GM23338 (cell line): ENCODE results near the gene CHCHD3. TPM values are rescaled to one million over a fixed set of nuclear protein-coding genes. Genes with fewer than 3 reads are reported as not detected.

Source experiments
- ATAC-seq: fragments of 200-7000 bp; cut with Tn5 transposase; 3 replicates; pipeline ENCODE4 v1.9.1; 2020
- DNase-seq: peaks from one replicate; pipeline ENCODE4 v3.0.0-alpha.2; 2015; ENCODE audit warnings: low spot score
- H2AFZ ChIP-seq: fragments of 200-600 bp; sonication (generic); 2 replicates; pipeline ENCODE4 v1.8.0; 2016; ENCODE audit warnings: antibody characterized with exemption, mild to moderate bottlenecking, moderate library complexity
- H3F3A ChIP-seq: fragments of 200-600 bp; sonication (generic); replicated peaks from 2 replicates; pipeline ENCODE4 v1.8.0; 2017; ENCODE audit warnings: antibody characterized with exemption, mixed run types, low read depth
- H3K27ac ChIP-seq: fragments of 200-600 bp; sonication (generic); 2 replicates; pipeline ENCODE4 v1.6.1; 2016; ENCODE audit warnings: low read depth
- H3K27me3 ChIP-seq: fragments of 200-600 bp; sonication (generic); 2 replicates; pipeline ENCODE4 v1.8.0; 2016; ENCODE audit warnings: mild to moderate bottlenecking, mixed run types, moderate library complexity; ENCODE audit not compliant: insufficient read depth
- H3K36me3 ChIP-seq: fragments of 200-600 bp; sonication (generic); 2 replicates; pipeline ENCODE4 v1.8.0; 2016; ENCODE audit warnings: mild to moderate bottlenecking; ENCODE audit not compliant: insufficient read depth
- H3K4me1 ChIP-seq: fragments of 200-600 bp; sonication (generic); 2 replicates; pipeline ENCODE4 v1.8.0; 2016; ENCODE audit warnings: mild to moderate bottlenecking, moderate library complexity; ENCODE audit not compliant: insufficient read depth
- H3K4me2 ChIP-seq: fragments of 200-600 bp; sonication (generic); 2 replicates; pipeline ENCODE4 v1.7.1; 2017; ENCODE audit warnings: mixed run types
- H3K4me3 ChIP-seq: fragments of 200-600 bp; sonication (generic); 2 replicates; pipeline ENCODE4 v1.6.1; 2016; ENCODE audit warnings: mixed run types
- H3K79me2 ChIP-seq: fragments of 200-600 bp; sonication (generic); replicated peaks from 2 replicates; pipeline ENCODE4 v1.8.0; 2017; ENCODE audit warnings: mild to moderate bottlenecking; ENCODE audit not compliant: insufficient read depth
- H3K9me2 ChIP-seq: fragments of 200-600 bp; sonication (generic); 2 replicates; pipeline ENCODE4 v1.8.0; 2017; ENCODE audit not compliant: insufficient read depth
- H4K20me1 ChIP-seq: fragments of 200-600 bp; sonication (generic); replicated peaks from 2 replicates; pipeline ENCODE4 v1.8.0; 2017; ENCODE audit warnings: mild to moderate bottlenecking; ENCODE audit not compliant: insufficient read depth
- H3K27ac Mint-ChIP-seq: 2 replicates; pipeline ENCODE4 v1.8.0; 2020; ENCODE audit warnings: inconsistent platforms, mild to moderate bottlenecking, moderate library complexity, mixed read lengths
- H3K27me3 Mint-ChIP-seq: 3 replicates; pipeline ENCODE4 v1.8.0; 2022; ENCODE audit warnings: low read depth, mild to moderate bottlenecking, moderate library complexity, mixed read lengths, inconsistent platforms; ENCODE audit not compliant: insufficient read depth, poor library complexity
- H3K36me3 Mint-ChIP-seq: 3 replicates; pipeline ENCODE4 v1.8.0; 2021; ENCODE audit warnings: low read depth, mild to moderate bottlenecking, inconsistent platforms, moderate library complexity, mixed read lengths
- H3K4me1 Mint-ChIP-seq: 3 replicates; pipeline ENCODE4 v1.8.0; 2020; ENCODE audit warnings: mild to moderate bottlenecking, inconsistent platforms, mixed read lengths
- H3K4me3 Mint-ChIP-seq: 3 replicates; pipeline ENCODE4 v1.8.0; 2021; ENCODE audit warnings: moderate library complexity, mild to moderate bottlenecking, inconsistent platforms, mixed read lengths
- H3K9me3 Mint-ChIP-seq: 3 replicates; pipeline ENCODE4 v1.8.0; 2020; ENCODE audit warnings: moderate library complexity, mild to moderate bottlenecking, inconsistent platforms, mixed read lengths
- CREB1 ChIP-seq: fragments of 250-450 bp; sonication (Bioruptor Pico); IDR thresholded peaks from 2 replicates; pipeline ENCODE4 v1.5.0; 2020; ENCODE audit warnings: low read depth, mild to moderate bottlenecking, moderate library complexity
- CTCF ChIP-seq, 2 experiments: fragments of 200-600 bp in 1 of 2; sonication (generic) in 1 of 2; conservative IDR thresholded peaks; 2 replicates each; pipeline versions ENCODE4 v1.5.1 to v1.6.1; 2016 to 2017; ENCODE audit warnings: antibody characterized with exemption in 2 of 2, low read depth in 2 of 2, mild to moderate bottlenecking in 2 of 2, moderate library complexity in 1 of 2
- ETS1 ChIP-seq: IDR thresholded peaks from 2 replicates; pipeline ENCODE4 v1.6.1; 2016; ENCODE audit warnings: antibody characterized with exemption
- EZH2 ChIP-seq: fragments of 200-600 bp; sonication (generic); IDR thresholded peaks from one replicate; pipeline ENCODE4 v1.8.0; 2017; ENCODE audit warnings: antibody characterized with exemption, mild to moderate bottlenecking, low read depth; ENCODE audit not compliant: unreplicated experiment
- EZH2phosphoT487 ChIP-seq: fragments of 200-600 bp; sonication (generic); IDR thresholded peaks from one replicate; pipeline ENCODE4 v1.8.1; 2018; ENCODE audit warnings: antibody characterized with exemption; ENCODE audit not compliant: unreplicated experiment
- JUNB ChIP-seq: IDR thresholded peaks from one replicate; pipeline ENCODE4 v1.6.1; 2016; ENCODE audit warnings: antibody characterized with exemption; ENCODE audit not compliant: unreplicated experiment
- NANOG ChIP-seq: IDR thresholded peaks from 2 replicates; pipeline ENCODE4 v1.6.1; 2016; ENCODE audit warnings: antibody characterized with exemption, borderline replicate concordance
- POLR2AphosphoS5 ChIP-seq: IDR thresholded peaks from 2 replicates; pipeline ENCODE4 v1.6.1; 2016; ENCODE audit warnings: antibody characterized with exemption, low read depth
- REST ChIP-seq: IDR thresholded peaks from one replicate; pipeline ENCODE4 v1.6.1; 2018; ENCODE audit warnings: antibody characterized with exemption; ENCODE audit not compliant: unreplicated experiment
- STAT1 ChIP-seq: IDR thresholded peaks from one replicate; pipeline ENCODE4 v1.6.1; 2016; ENCODE audit warnings: antibody characterized with exemption; ENCODE audit not compliant: unreplicated experiment
- ZNF114 ChIP-seq: fragments of 250-450 bp; sonication (Bioruptor Pico); IDR thresholded peaks from 2 replicates; pipeline ENCODE4 v1.5.0; 2020; ENCODE audit warnings: mild to moderate bottlenecking, moderate library complexity
- ZNF331 ChIP-seq: fragments of 250-450 bp; sonication (Bioruptor Pico); IDR thresholded peaks from 2 replicates; pipeline ENCODE4 v1.5.0; 2020; ENCODE audit warnings: low read depth, mild to moderate bottlenecking, moderate library complexity
- polyA plus RNA-seq: library from polyadenylated mRNA; unstranded; fragments of >200 nt; fragmentation: Nextera tagmentation; extraction: Ambion mirVana; gene quantifications from 2 replicates; pipeline ENCODE4 v1.2.1, GENCODE V29; 2016
- total RNA-seq: library from RNA; depleted of rRNA; stranded (reverse); fragments of >200 nt; shearing (Covaris generic); gene quantifications from 2 replicates; pipeline ENCODE4 v1.2.3, GENCODE V29; 2014
- TF ChIP-seq, protein P1 (sequence below): fragments of 250-450 bp; sonication (Bioruptor Pico); IDR thresholded peaks from 2 replicates; pipeline ENCODE4 v1.5.0; 2020; ENCODE audit warnings: mild to moderate bottlenecking, moderate library complexity

CHCHD3 gene
- total and polyA plus RNA-seq, 2 experiments from 2014 or later, result 107 to 131 TPM

- ATAC-seq, result no peak
- no peak overlapping the region for H3K4me3 ChIP-seq
- H3K27me3 Mint-ChIP-seq, result peaks cover 2% of the 10 kb centered on the region
- no peaks in the 10 kb centered on the region for H3K4me1 ChIP-seq
- no peaks in the 10 kb centered on the region for H3K36me3 Mint-ChIP-seq
- H3K27ac ChIP-seq, result no peak overlapping the region
- no peak overlapping the region for H3K4me2 ChIP-seq
- no peak overlapping the region for H2AFZ ChIP-seq
- H3K27me3 ChIP-seq, result no peaks in the 10 kb centered on the region
- H3F3A ChIP-seq, result no peaks in the 10 kb centered on the region
- H3K4me3 Mint-ChIP-seq, result no peak overlapping the region
- H3K36me3 ChIP-seq, result no peaks in the 10 kb centered on the region
- H3K79me2 ChIP-seq, result peaks cover 93% of the 10 kb centered on the region
- peaks cover 21% of the 10 kb centered on the region for H3K4me1 Mint-ChIP-seq
- H3K9me3 Mint-ChIP-seq, result no peaks in the 10 kb centered on the region
- no peak for DNase-seq
- no peaks in the 10 kb centered on the region for H3K9me2 ChIP-seq
- TF ChIP-seq NANOG, result no peak
- no peak for TF ChIP-seq CREB1 (CRISPR knock-in tag)
- TF ChIP-seq EZH2phosphoT487, result no peak
- TF ChIP-seq JUNB, result no peak
- TF ChIP-seq ZNF114 (CRISPR knock-in tag), result no peak
- TF ChIP-seq REST, result no peak
- TF ChIP-seq EZH2, result no peak
- no peak for TF ChIP-seq ZNF331
- TF ChIP-seq STAT1, result no peak
- no peak for TF ChIP-seq ETS1
- TF ChIP-seq, protein P1, sequence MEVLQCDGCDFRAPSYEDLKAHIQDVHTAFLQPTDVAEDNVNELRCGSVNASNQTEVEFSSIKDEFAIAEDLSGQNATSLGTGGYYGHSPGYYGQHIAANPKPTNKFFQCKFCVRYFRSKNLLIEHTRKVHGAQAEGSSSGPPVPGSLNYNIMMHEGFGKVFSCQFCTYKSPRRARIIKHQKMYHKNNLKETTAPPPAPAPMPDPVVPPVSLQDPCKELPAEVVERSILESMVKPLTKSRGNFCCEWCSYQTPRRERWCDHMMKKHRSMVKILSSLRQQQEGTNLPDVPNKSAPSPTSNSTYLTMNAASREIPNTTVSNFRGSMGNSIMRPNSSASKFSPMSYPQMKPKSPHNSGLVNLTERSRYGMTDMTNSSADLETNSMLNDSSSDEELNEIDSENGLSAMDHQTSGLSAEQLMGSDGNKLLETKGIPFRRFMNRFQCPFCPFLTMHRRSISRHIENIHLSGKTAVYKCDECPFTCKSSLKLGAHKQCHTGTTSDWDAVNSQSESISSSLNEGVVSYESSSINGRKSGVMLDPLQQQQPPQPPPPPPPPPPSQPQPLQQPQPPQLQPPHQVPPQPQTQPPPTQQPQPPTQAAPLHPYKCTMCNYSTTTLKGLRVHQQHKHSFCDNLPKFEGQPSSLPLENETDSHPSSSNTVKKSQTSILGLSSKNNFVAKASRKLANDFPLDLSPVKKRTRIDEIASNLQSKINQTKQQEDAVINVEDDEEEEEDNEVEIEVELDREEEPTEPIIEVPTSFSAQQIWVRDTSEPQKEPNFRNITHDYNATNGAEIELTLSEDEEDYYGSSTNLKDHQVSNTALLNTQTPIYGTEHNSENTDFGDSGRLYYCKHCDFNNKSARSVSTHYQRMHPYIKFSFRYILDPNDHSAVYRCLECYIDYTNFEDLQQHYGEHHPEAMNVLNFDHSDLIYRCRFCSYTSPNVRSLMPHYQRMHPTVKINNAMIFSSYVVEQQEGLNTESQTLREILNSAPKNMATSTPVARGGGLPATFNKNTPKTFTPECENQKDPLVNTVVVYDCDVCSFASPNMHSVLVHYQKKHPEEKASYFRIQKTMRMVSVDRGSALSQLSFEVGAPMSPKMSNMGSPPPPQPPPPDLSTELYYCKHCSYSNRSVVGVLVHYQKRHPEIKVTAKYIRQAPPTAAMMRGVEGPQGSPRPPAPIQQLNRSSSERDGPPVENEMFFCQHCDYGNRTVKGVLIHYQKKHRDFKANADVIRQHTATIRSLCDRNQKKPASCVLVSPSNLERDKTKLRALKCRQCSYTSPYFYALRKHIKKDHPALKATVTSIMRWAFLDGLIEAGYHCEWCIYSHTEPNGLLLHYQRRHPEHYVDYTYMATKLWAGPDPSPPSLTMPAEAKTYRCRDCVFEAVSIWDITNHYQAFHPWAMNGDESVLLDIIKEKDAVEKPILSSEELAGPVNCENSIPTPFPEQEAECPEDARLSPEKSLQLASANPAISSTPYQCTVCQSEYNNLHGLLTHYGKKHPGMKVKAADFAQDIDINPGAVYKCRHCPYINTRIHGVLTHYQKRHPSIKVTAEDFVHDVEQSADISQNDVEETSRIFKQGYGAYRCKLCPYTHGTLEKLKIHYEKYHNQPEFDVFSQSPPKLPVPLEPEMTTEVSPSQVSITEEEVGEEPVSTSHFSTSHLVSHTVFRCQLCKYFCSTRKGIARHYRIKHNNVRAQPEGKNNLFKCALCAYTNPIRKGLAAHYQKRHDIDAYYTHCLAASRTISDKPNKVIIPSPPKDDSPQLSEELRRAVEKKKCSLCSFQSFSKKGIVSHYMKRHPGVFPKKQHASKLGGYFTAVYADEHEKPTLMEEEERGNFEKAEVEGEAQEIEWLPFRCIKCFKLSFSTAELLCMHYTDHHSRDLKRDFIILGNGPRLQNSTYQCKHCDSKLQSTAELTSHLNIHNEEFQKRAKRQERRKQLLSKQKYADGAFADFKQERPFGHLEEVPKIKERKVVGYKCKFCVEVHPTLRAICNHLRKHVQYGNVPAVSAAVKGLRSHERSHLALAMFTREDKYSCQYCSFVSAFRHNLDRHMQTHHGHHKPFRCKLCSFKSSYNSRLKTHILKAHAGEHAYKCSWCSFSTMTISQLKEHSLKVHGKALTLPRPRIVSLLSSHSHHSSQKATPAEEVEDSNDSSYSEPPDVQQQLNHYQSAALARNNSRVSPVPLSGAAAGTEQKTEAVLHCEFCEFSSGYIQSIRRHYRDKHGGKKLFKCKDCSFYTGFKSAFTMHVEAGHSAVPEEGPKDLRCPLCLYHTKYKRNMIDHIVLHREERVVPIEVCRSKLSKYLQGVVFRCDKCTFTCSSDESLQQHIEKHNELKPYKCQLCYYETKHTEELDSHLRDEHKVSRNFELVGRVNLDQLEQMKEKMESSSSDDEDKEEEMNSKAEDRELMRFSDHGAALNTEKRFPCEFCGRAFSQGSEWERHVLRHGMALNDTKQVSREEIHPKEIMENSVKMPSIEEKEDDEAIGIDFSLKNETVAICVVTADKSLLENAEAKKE (CRISPR knock-in tag), result no peak
- no peak for TF ChIP-seq POLR2AphosphoS5
- TF ChIP-seq CTCF (conservative IDR thresholded peaks at IDR 0.05; ENCODE audit: low read depth in 2 of 2), result no peak
- H4K20me1 ChIP-seq, result peaks cover 22% of the 10 kb centered on the region
- no peak overlapping the region for H3K27ac Mint-ChIP-seq
These were observed 73.9 kb downstream of the CHCHD3 start for GRCh38 chr7:133007961-133008360.
